LNCAP (cell line): Measurements from ENCODE around the gene CKS2.

ENCODE experiments used
- CTCF ChIP-seq: fragments of 450-650 bp; IDR thresholded peaks from 2 replicates; pipeline ENCODE4 v1.5.1; 2017; ENCODE audit warnings: mild to moderate bottlenecking

CKS2 gene

DNA sequence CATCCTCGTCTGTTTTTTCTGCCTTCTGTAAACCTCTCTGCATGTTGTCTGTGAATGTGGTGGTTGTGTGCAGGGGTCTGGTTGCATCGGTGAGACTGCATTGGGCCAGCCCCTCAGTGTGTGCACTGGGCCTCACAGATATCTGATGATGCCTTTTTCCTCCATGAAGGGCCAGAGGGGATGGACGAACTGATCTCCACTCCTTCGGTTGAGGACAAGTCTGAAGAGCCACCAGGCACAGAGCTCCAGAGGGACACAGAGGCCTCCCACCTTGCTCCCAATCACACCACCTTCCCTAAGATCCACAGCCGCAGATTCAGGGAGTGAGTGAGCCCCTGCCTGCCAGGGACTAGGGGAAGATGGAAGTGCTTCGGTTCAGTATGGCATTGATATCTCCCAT is 38.6 kb downstream of the CKS2 start:
- TF ChIP-seq CTCF, result no peak

- TF ChIP-seq CTCF, result no peak
Measured at GRCh38 chr9:89350988-89351557, 40.1 kb downstream of the CKS2 start.

DNA sequence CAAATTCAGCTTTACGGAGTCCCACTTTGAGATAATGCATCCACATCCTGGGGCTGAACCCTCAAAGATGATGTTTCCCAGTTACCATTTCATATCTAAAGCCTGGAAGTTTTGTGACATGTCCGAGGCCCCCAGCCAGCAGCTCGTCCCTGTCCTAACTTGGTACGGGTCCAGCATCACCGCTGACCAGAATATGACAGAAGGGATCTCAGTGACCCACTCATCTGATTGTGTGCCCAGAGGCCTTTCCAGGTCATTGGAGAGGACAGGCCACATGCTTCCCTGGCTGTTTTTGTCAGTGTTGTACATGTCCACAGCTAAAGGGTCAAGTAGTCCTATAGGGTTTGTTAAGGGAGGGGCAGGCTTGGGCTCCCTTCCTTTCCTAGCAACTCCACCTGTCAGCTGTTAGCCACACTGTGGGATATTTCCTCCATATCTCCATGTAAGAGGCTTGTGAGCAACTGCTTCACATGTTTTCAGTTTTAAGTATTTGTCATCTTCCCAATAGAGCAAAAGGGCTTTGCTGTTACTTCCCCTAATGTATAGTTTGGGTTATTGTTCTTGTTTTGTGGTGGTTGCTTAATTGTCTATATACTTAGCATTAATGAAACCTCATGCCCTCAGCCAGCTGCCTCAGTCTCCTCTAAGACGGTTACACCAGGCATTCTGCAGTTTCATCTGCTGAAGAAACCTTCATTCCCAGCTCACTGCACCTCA is 40.7 kb downstream of the CKS2 start:
- no peak for TF ChIP-seq CTCF

DNA sequence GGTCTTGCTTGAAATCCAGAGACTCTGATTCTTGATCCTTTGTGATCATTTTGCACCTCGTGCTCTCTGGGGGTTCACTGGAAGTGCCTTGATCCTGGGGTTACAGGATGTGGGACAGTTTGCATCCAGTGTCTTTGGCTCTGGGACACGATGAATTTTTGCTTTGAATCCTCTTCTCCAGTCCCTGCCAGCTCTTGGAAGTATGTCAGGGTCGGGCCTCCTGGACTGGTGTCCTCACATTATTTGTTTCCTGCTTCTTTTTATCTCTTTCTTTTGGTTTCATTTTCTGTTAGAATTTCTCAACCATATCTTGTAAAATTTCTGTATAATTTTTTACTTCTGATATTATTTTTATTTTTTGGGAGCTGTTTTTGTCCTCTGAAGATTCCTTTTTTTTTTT is 41.5 kb downstream of the CKS2 start:
- TF ChIP-seq CTCF, result no peak

- no peak for TF ChIP-seq CTCF
Measured at GRCh38 chr9:89352874-89353649, 42.1 kb downstream of the CKS2 start.

DNA sequence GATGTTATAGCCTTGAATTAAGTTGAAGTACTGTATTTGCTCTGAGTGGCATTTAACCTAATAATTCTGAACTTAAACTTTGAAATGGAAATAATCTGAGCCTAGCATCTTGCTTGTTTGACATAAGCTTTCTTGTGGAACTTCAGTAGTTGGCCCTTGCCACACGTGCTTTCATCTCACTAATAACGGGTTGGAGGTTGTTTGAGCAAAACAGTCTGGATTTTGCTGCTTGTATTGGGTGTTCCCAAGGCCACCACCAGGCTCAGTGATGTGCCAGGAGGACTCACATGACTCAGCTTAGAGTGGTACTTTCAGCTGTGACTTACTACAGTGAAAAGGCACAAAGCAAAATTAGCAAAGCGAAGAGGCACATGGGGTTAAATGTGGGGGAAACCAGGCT is 43.0 kb downstream of the CKS2 start:
- no peak for TF ChIP-seq CTCF

- TF ChIP-seq CTCF, result no peak
Measured at GRCh38 chr9:89354471-89354870, 43.5 kb downstream of the CKS2 start.
